GM19035 (cell line): Measurements from ENCODE around the gene ALDH1L1.

ENCODE experiments used
- ATAC-seq: cut with Tn5 transposase; IDR thresholded peaks from one replicate; pipeline ENCODE4 v1.9.1; 2021; ENCODE audit not compliant: unreplicated experiment

The ALDH1L1 gene

GRCh38 chr3:126155280-126155640 lies 25.1 kb downstream of the ALDH1L1 start:
- no peak for ATAC-seq

- no peak for ATAC-seq
Measured at GRCh38 chr3:126154391-126155279, 25.8 kb downstream of the ALDH1L1 start.

GRCh38 chr3:126153695-126154360 lies 26.6 kb downstream of the ALDH1L1 start:
- no peak for ATAC-seq

DNA sequence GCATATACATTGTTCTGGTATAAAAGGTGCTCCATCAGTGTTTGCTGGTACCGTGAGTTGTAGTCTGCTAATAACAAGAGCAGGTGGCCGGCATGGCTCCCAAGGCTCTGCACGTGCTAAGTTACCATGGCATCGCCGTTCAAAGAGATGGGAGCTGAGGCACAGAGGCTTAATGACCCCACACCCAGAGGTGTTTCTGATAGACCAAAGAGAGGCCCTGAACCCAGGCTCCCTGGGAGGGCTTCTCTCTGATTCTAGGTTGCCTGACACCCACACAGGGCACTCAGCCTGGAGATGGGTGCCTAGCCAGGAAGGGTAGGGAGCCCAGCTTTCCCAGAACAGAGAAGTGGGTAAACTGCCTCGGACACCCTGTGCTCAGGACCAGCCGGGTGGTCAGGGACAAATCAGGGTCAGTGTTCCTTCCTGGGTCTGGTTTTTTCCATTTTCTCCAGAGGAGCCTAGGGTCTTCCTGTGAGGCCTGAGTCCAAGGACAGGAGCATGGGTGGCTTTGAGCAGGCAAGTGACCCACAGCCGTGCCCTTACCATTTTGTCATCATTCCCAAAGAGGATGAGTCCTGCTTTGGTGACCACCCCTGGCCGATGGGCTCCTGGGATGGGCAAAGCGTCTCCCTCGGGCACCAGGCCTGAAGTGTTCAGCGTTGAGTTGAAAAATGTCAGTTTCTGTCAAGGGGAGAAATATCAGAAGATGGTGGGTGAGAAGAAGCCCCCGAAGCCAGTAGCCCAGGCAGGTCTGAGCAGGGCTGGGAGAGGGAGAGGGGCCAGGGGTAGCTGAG lies 27.3 kb downstream of the ALDH1L1 start:
- no peak for ATAC-seq

DNA sequence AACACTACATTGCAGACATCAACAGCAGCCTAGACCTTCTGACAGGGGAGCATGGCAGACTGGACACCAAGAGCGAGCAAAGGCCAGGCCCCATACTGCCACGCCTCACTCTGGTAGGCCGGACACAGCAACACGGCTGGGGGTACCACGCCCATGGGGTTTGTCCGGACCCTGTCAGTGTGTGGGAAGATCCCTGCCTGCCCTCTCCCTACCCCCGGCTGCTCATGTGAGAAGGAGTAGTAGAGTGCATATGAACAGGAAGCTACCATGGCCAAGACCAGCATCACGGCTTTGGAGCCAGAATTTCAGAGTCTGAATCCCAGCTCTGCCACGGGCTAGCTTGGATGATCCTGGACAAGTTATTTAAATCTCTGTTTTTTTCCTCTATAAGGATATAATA lies 27.9 kb downstream of the ALDH1L1 start:
- no peak for ATAC-seq

- ATAC-seq: no peak
Measured at GRCh38 chr3:126151562-126152302, 28.7 kb downstream of the ALDH1L1 start.

DNA sequence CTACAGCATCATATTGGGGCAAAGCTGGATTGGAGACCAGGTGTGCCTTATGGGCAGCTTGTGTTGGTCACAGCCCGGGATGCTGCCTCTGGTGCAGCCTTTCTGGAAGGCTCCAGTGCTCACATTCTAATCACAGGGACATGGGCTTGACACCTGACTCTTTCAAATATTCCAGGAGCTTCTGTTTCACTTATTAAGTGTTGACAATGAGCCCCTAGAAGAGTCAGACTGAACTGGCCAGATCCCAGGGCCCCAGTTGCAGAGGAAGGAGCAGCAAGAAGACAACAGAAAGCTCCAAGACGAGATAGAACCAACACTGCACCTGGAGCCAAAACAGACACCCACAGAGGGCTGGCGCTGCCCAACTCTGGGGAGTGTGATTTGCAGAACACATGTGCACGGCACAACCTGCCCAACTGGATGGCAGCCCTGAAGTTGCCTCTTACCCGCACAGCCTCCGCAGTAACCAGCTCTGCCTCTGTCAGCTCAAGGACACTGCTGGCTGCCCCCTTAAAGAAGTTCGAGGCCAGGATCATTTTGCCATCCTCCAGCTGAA lies 30.3 kb downstream of the ALDH1L1 start:
- no peak for ATAC-seq

GRCh38 chr3:126149256-126149902 lies 31.0 kb downstream of the ALDH1L1 start:
- no peak for ATAC-seq

- no peak for ATAC-seq
Measured at GRCh38 chr3:126147932-126148683, 32.3 kb downstream of the ALDH1L1 start.

GRCh38 chr3:126147147-126147931 lies 33.0 kb downstream of the ALDH1L1 start:
- ATAC-seq: no peak

GRCh38 chr3:126146525-126147146 lies 33.8 kb downstream of the ALDH1L1 start:
- no peak for ATAC-seq

DNA sequence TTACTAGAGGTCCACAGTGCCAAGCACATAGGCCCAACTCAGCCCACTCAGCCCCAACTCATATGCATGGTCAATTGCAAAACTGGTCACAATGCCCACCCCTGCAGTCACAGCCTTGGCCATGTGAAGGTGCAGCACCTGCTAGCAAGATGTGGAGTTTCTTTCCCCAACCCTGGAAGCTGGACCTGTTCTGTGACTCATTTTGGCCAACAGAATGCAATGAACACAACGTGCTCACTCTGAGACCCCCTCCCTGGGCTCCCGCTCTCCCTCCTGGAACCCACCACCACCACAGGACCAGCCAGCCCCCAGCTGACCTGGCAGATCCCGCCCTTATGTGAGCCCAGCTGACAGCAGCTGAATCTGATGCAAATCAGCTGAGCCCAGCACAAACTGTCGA lies 34.4 kb downstream of the ALDH1L1 start:
- no peak for ATAC-seq

DNA sequence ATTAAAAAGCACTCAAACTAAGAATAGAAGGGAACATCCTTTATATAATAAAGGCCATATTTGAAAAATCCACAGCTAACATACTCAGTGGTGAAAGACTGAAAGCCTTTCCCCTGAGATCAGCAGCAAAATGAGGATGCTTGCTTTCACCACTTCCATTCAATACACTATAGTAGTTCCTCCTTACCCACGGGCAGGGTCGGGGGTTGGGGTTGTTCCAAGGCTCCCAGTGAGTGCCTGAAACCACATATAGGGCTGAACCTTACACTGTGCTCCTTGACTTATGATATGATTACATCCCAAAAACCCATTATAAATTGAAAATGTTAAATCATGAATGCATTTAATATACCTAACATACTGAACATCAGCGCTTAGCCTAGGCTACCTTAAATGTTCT lies 37.7 kb downstream of the ALDH1L1 start:
- ATAC-seq: no peak

DNA sequence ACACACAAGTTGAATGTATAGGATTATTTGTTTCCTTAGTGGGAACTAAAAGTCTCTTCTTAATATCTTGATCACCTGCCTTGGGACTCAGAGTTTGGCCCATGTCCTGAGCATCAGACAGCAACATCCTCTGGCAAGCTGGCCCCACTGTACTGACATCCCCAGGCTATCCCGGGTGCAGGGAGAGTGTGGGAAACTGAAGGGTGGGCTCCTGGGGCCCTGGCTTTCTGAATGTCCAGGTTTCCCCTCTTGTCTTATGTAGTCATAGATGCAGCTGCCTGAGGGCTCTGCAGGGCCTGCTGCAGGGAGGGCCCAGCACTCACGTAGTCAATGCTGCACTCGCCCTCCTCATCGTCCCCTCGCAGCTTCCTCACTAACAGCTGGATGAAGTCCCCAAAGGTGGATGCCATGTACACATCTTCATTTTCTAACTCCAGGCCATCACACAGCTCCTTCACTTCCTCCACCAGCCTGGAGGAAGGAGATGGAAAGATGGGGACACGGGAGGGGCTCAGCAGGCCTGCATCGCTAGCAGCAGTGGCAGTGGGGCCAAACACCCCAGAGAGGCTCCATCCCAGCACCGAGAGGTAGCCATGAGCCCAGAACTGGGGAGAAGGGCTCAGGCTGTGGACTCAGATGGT lies 42.8 kb downstream of the ALDH1L1 start:
- ATAC-seq: no peak

GRCh38 chr3:126136428-126137220 lies 43.8 kb downstream of the ALDH1L1 start:
- no peak for ATAC-seq

DNA sequence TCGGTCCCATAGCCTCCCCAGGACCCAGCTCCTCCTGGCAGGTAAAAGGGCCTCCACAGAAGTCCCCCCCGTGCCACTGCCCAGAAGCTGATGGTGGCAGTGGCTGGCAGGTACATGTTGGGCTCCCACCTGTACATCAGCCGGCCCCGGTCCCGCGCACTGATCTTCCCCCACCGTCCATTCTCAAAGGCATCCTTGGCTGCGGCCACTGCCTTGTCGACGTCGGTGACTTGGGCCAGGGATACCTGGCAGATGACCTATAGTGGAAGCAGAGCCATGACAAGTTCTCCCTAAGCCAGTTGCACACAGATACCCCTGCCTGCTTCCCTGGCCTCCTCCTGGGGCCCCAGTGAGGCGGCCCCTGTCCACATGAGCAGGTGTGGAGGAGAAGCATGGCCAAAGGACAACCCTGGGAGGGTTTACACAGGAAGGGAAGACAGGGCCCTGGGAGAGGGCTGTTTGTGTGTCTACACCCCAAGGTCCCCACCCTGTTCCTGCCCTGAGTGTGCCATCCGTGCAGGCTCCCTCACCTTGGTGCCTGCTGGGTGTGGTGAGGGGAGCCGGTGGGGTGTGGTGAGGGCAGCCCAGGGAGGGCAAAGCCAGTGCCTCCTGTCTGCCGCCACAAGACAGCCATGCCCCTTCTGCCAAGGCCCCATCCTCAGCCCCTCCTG lies 44.8 kb downstream of the ALDH1L1 start:
- no peak for ATAC-seq

DNA sequence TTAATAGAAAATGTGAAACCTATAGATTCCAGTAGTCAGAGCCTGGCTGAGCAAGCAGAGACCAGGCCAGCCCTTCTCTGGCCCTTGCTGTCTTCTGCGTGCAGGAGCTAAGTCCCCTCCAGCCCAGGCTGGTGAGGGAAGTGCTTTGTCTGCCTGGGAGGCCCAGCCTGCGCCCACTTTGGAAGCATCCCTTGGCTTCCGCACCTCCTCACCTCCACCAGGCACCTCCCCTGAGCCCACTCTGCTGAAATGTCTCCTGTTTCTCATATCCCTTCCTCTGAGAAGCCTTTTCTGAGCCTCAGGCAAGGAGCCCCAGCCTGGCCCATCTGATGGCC lies 45.3 kb downstream of the ALDH1L1 start:
- ATAC-seq: no peak
